HL-60 (cell line): Measurements from ENCODE around the gene PPP5C.

Source experiments
- POLR2AphosphoS5 ChIP-seq: IDR thresholded peaks from 2 replicates; pipeline ENCODE4 v1.6.1; 2012; ENCODE audit warnings: low read depth
- SPI1 ChIP-seq: IDR thresholded peaks from 2 replicates; pipeline ENCODE4 v1.6.1; 2012; ENCODE audit warnings: low read depth, mild to moderate bottlenecking, borderline replicate concordance
- TF ChIP-seq, protein P1 (sequence below): IDR thresholded peaks from one replicate; pipeline ENCODE4 v1.5.1; 2011; ENCODE audit warnings: low read length, control low read depth, inconsistent platforms; ENCODE audit not compliant: insufficient read depth

GRCh38 chr19:46373491-46374359 lies 26.8 kb downstream of the PPP5C start:
- TF ChIP-seq, protein P1, sequence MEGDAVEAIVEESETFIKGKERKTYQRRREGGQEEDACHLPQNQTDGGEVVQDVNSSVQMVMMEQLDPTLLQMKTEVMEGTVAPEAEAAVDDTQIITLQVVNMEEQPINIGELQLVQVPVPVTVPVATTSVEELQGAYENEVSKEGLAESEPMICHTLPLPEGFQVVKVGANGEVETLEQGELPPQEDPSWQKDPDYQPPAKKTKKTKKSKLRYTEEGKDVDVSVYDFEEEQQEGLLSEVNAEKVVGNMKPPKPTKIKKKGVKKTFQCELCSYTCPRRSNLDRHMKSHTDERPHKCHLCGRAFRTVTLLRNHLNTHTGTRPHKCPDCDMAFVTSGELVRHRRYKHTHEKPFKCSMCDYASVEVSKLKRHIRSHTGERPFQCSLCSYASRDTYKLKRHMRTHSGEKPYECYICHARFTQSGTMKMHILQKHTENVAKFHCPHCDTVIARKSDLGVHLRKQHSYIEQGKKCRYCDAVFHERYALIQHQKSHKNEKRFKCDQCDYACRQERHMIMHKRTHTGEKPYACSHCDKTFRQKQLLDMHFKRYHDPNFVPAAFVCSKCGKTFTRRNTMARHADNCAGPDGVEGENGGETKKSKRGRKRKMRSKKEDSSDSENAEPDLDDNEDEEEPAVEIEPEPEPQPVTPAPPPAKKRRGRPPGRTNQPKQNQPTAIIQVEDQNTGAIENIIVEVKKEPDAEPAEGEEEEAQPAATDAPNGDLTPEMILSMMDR = no peak
- TF ChIP-seq SPI1 (no peak), POLR2AphosphoS5 (no peak)
